IMR-90 (cell line): ENCODE data around the gene RAP1A. TPM values are rescaled to one million over a fixed set of nuclear protein-coding genes. Genes with fewer than 3 reads are reported as not detected.

Experiments
- ATAC-seq: fragments of 200-7000 bp; cut with Tn5 transposase; 2 replicates; pipeline ENCODE4 v1.9.1; 2020; ENCODE audit warnings: low read depth, mild to moderate bottlenecking, moderate library complexity
- BruUV-seq: library from RNA; stranded (reverse); fragments of 400-500 nt; replicated peaks from 2 replicates; lab custom pipeline; 2021; lab: Mats Ljungman, UMichigan
- CTCF ChIA-PET: fragments of 300-600 bp; formaldehyde crosslinking; extraction: SDS; loops from one replicate; lab custom pipeline; 2021; ENCODE audit warnings: antibody characterized with exemption; lab: Yijun Ruan, JAX
- POLR2A ChIA-PET: fragments of 300-600 bp; sonication (Branson Sonifier 250); formaldehyde crosslinking; loops from one replicate; lab custom pipeline; 2022; ENCODE audit warnings: antibody characterized with exemption; ENCODE audit not compliant: unreplicated experiment; lab: Charles Lee
- DNase-seq: peaks from one replicate; pipeline ENCODE4 v3.0.0; 2013
- H2AFZ ChIP-seq: replicated peaks from 2 replicates; pipeline ENCODE3; 2013; ENCODE audit warnings: low read length, mild to moderate bottlenecking; ENCODE audit not compliant: poor library complexity
- H2AK5ac ChIP-seq: 2 replicates; pipeline ENCODE4 v1.6.1; 2013; ENCODE audit warnings: low read depth, low read length, inconsistent platforms
- H2AK9ac ChIP-seq: replicated peaks from 2 replicates; pipeline ENCODE3; 2013; ENCODE audit warnings: mild to moderate bottlenecking, low read depth, low read length, moderate library complexity; ENCODE audit not compliant: poor library complexity
- H2BK120ac ChIP-seq: 2 replicates; pipeline ENCODE4 v1.6.1; 2013; ENCODE audit warnings: low read depth, low read length, inconsistent platforms
- H2BK15ac ChIP-seq: 3 replicates; pipeline ENCODE4 v1.6.1; 2013; ENCODE audit warnings: low read depth, low read length, inconsistent platforms
- H2BK20ac ChIP-seq: 2 replicates; pipeline ENCODE4 v1.6.1; 2013; ENCODE audit warnings: low read depth, mild to moderate bottlenecking, inconsistent platforms, low read length, moderate library complexity
- H2BK5ac ChIP-seq: 2 replicates; pipeline ENCODE4 v1.6.1; 2013; ENCODE audit warnings: mild to moderate bottlenecking, low read depth, low read length, inconsistent platforms; ENCODE audit not compliant: poor library complexity, severe bottlenecking
- H3K14ac ChIP-seq: replicated peaks from 2 replicates; pipeline ENCODE4 v1.6.1; 2013; ENCODE audit warnings: low read depth, low read length, inconsistent platforms
- H3K18ac ChIP-seq: 2 replicates; pipeline ENCODE4 v1.6.1; 2013; ENCODE audit warnings: low read depth, low read length, control low read depth
- H3K23ac ChIP-seq: 2 replicates; pipeline ENCODE4 v1.6.1; 2013; ENCODE audit warnings: low read depth, low read length, inconsistent platforms
- H3K27ac ChIP-seq: 2 replicates; pipeline ENCODE4 v1.5.1; 2013; ENCODE audit warnings: mild to moderate bottlenecking, control low read depth, low read length; ENCODE audit not compliant: insufficient read depth
- H3K27me3 ChIP-seq: 2 replicates; pipeline ENCODE4 v1.6.1; 2013; ENCODE audit warnings: low read length; ENCODE audit not compliant: control insufficient read depth, insufficient read depth
- H3K36me3 ChIP-seq: 2 replicates; pipeline ENCODE4 v1.6.1; 2013; ENCODE audit warnings: low read length, mixed read lengths; ENCODE audit not compliant: control insufficient read depth, insufficient read depth
- H3K4ac ChIP-seq: 2 replicates; pipeline ENCODE4 v1.6.1; 2013; ENCODE audit warnings: low read depth, low read length, inconsistent platforms
- H3K4me1 ChIP-seq: 2 replicates; pipeline ENCODE4 v1.6.1; 2013; ENCODE audit warnings: low read length, mixed read lengths; ENCODE audit not compliant: control insufficient read depth, insufficient read depth
- H3K4me2 ChIP-seq: 2 replicates; pipeline ENCODE4 v1.6.1; 2013; ENCODE audit warnings: low read depth, mild to moderate bottlenecking, control low read depth, low read length, moderate library complexity
- H3K4me3 ChIP-seq: 2 replicates; pipeline ENCODE4 v1.5.1; 2013; ENCODE audit warnings: low read depth, mild to moderate bottlenecking, control low read depth, low read length, moderate library complexity; ENCODE audit not compliant: insufficient read depth
- H3K56ac ChIP-seq: 2 replicates; pipeline ENCODE4 v1.6.1; 2013; ENCODE audit warnings: low read length, inconsistent platforms; ENCODE audit not compliant: insufficient read depth; ENCODE audit errors: extremely low read depth
- H3K79me1 ChIP-seq, 2 experiments: 2 replicates each; pipeline ENCODE4 v1.6.1; 2013; ENCODE audit warnings: low read length in 2 of 2, inconsistent platforms in 1 of 2, low read depth in 1 of 2
- H3K9ac ChIP-seq: 2 replicates; pipeline ENCODE4 v1.6.1; 2013; ENCODE audit warnings: low read depth, low read length, control low read depth
- H3K9me1 ChIP-seq: 2 replicates; pipeline ENCODE4 v1.6.1; 2013; ENCODE audit warnings: low read length, inconsistent platforms; ENCODE audit not compliant: insufficient read depth
- H3K9me3 ChIP-seq: 2 replicates; pipeline ENCODE4 v1.6.1; 2013; ENCODE audit warnings: low read length; ENCODE audit not compliant: control insufficient read depth, insufficient read depth
- H4K20me1 ChIP-seq: 2 replicates; pipeline ENCODE4 v1.6.1; 2013; ENCODE audit warnings: low read length, inconsistent platforms; ENCODE audit not compliant: insufficient read depth
- H4K5ac ChIP-seq: 2 replicates; pipeline ENCODE4 v1.6.1; 2013; ENCODE audit warnings: mild to moderate bottlenecking, low read depth, low read length, control low read depth
- H4K8ac ChIP-seq, 2 experiments: 2 replicates each; pipeline ENCODE4 v1.6.1; 2013; ENCODE audit warnings: low read depth in 2 of 2, low read length in 2 of 2, control low read depth in 1 of 2, inconsistent platforms in 1 of 2
- H4K91ac ChIP-seq: 2 replicates; pipeline ENCODE4 v1.6.1; 2013; ENCODE audit warnings: low read depth, low read length, inconsistent platforms; ENCODE audit not compliant: insufficient read depth
- BHLHE40 ChIP-seq: fragments of 150-350 bp; IDR thresholded peaks from 2 replicates; pipeline ENCODE4 v1.6.1; 2016; ENCODE audit warnings: mild to moderate bottlenecking, low read depth, low read length
- CEBPB ChIP-seq: IDR thresholded peaks from 2 replicates; pipeline ENCODE4 v1.6.1; 2012; ENCODE audit warnings: low read depth, low read length, improper control_type of control experiment
- CHD1 ChIP-seq: IDR thresholded peaks from 2 replicates; pipeline ENCODE4 v1.6.1; 2012; ENCODE audit warnings: low read depth, low read length, improper control_type of control experiment
- FOS ChIP-seq: fragments of 150-350 bp; IDR thresholded peaks from 2 replicates; pipeline ENCODE4 v1.6.1; 2016; ENCODE audit warnings: low read depth, low read length
- MAFK ChIP-seq: IDR thresholded peaks from 2 replicates; pipeline ENCODE4 v1.6.1; 2012; ENCODE audit warnings: low read depth, low read length, improper control_type of control experiment
- MAZ ChIP-seq: IDR thresholded peaks from 2 replicates; pipeline ENCODE4 v1.6.1; 2012; ENCODE audit warnings: low read depth, mild to moderate bottlenecking, low read length, improper control_type of control experiment, moderate library complexity, borderline replicate concordance
- MXI1 ChIP-seq: IDR thresholded peaks from 2 replicates; pipeline ENCODE4 v1.6.1; 2012; ENCODE audit warnings: low read depth, mild to moderate bottlenecking, low read length, moderate library complexity, borderline replicate concordance
- NFE2L2 ChIP-seq: fragments of 150-350 bp; IDR thresholded peaks from 2 replicates; pipeline ENCODE4 v1.6.1; 2016; ENCODE audit warnings: low read depth, mild to moderate bottlenecking, low read length
- POLR2A ChIP-seq: IDR thresholded peaks from 2 replicates; pipeline ENCODE4 v1.6.1; 2012; ENCODE audit warnings: mild to moderate bottlenecking, low read depth, low read length
- RAD21 ChIP-seq: IDR thresholded peaks from 2 replicates; pipeline ENCODE4 v1.6.1; 2012; ENCODE audit warnings: low read length, improper control_type of control experiment
- RCOR1 ChIP-seq: IDR thresholded peaks from 2 replicates; pipeline ENCODE4 v1.6.1; 2012; ENCODE audit warnings: mild to moderate bottlenecking, low read length, improper control_type of control experiment; ENCODE audit not compliant: insufficient replicate concordance
- RFX5 ChIP-seq: IDR thresholded peaks from 2 replicates; pipeline ENCODE4 v1.8.0; 2012; ENCODE audit warnings: low read depth, mild to moderate bottlenecking, low read length, moderate library complexity
- SMC3 ChIP-seq: fragments of 150-350 bp; IDR thresholded peaks from 2 replicates; pipeline ENCODE4 v1.6.1; 2016; ENCODE audit warnings: low read depth, mild to moderate bottlenecking, antibody characterized with exemption, low read length, moderate library complexity
- WGBS, 2 experiments: methylation state at CpG; one replicate each; pipeline versions ENCODE4 v1.1.5 to v1.1.7; 2013; ENCODE audit warnings: missing lambda C conversion rate in 2 of 2; ENCODE audit not compliant: insufficient read length in 1 of 2; ENCODE audit errors: extremely low coverage in 2 of 2; 5-methylcytosine and 5-hydroxymethylcytosine counted together
- dilution Hi-C: fragments of 300-500 bp; cut with HindIII; formaldehyde crosslinking; loops from one replicate; pipeline ENCODE4 v1.14.3; 2018; ENCODE audit warnings: low sequenced_read_pairs; ENCODE audit not compliant: unreplicated experiment
- in situ Hi-C: fragments of 300-500 bp; cut with MboI; formaldehyde crosslinking; loops from 3 replicates; pipeline ENCODE4 v1.14.3; 2019; ENCODE audit warnings: low sequenced_read_pairs, inconsistent platforms, mixed read lengths
- intact Hi-C: fragments of 100-400 bp; cut with micrococcal nuclease; formaldehyde crosslinking; loops from 2 replicates; pipeline ENCODE4 v1.10.0; 2022
- polyA plus RNA-seq, 3 experiments: library from polyadenylated mRNA; depleted of rRNA; stranded (reverse); fragments of >200 nt; gene quantifications; 2 replicates each; pipeline ENCODE4 v1.2.3, GENCODE V29; 2012; ENCODE audit warnings: low replicate concordance in 1 of 3
- total RNA-seq: library from RNA; depleted of rRNA; stranded (reverse); fragments of >200 nt; gene quantifications from 2 replicates; pipeline ENCODE4 v1.2.3, GENCODE V29; 2012
- TF ChIP-seq, protein P1 (sequence below): fragments of 150-350 bp; IDR thresholded peaks from 2 replicates; pipeline ENCODE4 v1.6.1; 2017; ENCODE audit warnings: mild to moderate bottlenecking, antibody characterized with exemption, low read length, low read depth
- TF ChIP-seq, protein P2 (sequence below): conservative IDR thresholded peaks from 2 replicates; pipeline ENCODE4 v1.5.1; 2012; ENCODE audit warnings: mild to moderate bottlenecking, low read depth, low read length, improper control_type of control experiment
- TF ChIP-seq, protein P3 (sequence below): fragments of 150-350 bp; IDR thresholded peaks from 2 replicates; pipeline ENCODE4 v1.6.1; 2016; ENCODE audit warnings: low read depth, mild to moderate bottlenecking, low read length, moderate library complexity, borderline replicate concordance

RAP1A gene
- total and polyA plus RNA-seq, 2 of the 4 experiments (the other 2 are of a cell fraction), result 18.1 to 43.6 TPM

DNA sequence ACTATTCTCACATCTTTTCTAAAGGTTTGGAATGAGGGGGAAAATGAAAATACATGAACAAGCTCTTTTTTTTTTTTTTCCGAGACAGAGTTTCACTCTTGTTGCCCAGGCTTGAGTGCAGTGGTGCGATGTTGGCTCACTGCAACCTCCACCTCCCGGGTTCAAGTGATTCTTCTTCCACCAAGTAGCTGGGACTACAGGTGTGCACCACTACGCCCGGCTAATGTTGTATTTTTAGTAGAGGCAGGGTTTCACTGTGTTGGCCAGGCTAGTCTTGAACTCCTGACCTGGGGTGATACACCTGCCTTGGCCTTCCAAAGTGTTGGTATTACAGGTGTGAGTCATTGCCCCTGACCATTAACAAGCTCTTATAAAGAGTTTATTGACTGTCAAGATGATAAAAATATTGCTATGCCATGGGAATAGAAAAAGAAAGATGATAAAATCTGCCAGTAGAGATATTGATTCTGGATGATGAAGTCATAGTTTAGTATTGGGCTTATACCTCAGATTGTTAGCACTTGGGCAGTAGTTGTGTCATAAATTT lies 83.0 kb downstream of the RAP1A start:
- Histone ChIP-seq H2BK5ac (no peak overlapping the region), H2BK15ac (no peak overlapping the region), H4K8ac (no peak overlapping the region), H2BK120ac (no peak overlapping the region), H2AK9ac (no peak overlapping the region), H3K27me3 (no peaks in the 10 kb centered on the region), H3K4me3 (no peak overlapping the region), H3K79me1 (peaks cover 0 to 18% of the 10 kb centered on the region in 2 experiments; a peak in 2 of 4 replicates), H2BK20ac (no peak overlapping the region), H4K5ac (no peak overlapping the region), H3K4me1 (peaks cover 4% of the 10 kb centered on the region), H3K9me3 (no peaks in the 10 kb centered on the region), H3K9ac (no peak overlapping the region), H2AK5ac (no peak overlapping the region), H3K4ac (no peak overlapping the region), H3K23ac (no peak overlapping the region), H3K56ac (no peak overlapping the region), H3K27ac (no peak overlapping the region), H3K36me3 (peaks cover 18% of the 10 kb centered on the region), H4K20me1 (no peaks in the 10 kb centered on the region), H4K91ac (no peak overlapping the region), H3K4me2 (no peak overlapping the region), H3K14ac (no peak overlapping the region), H2AFZ (no peak overlapping the region), H3K18ac (no peak overlapping the region), H3K9me1 (peaks cover 2% of the 10 kb centered on the region; the same call in 1 of the 2 replicates)
- no CpG with 5 or more reads among the region's 5 CpGs for WGBS, 2 experiments
- BruUV-seq, result no TSS peak
- CTCF ChIA-PET, result interaction anchor here (1.0 to 1.6 kb wide), 2 partner anchors 12 kb away, joined by 3 to 4 read pairs; no protein-coding TSS in a partner anchor
- TF ChIP-seq, protein P1, sequence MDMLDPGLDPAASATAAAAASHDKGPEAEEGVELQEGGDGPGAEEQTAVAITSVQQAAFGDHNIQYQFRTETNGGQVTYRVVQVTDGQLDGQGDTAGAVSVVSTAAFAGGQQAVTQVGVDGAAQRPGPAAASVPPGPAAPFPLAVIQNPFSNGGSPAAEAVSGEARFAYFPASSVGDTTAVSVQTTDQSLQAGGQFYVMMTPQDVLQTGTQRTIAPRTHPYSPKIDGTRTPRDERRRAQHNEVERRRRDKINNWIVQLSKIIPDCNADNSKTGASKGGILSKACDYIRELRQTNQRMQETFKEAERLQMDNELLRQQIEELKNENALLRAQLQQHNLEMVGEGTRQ, result no peak
- no peak for TF ChIP-seq BHLHE40
- TF ChIP-seq CEBPB, result no peak
- TF ChIP-seq, protein P2, sequence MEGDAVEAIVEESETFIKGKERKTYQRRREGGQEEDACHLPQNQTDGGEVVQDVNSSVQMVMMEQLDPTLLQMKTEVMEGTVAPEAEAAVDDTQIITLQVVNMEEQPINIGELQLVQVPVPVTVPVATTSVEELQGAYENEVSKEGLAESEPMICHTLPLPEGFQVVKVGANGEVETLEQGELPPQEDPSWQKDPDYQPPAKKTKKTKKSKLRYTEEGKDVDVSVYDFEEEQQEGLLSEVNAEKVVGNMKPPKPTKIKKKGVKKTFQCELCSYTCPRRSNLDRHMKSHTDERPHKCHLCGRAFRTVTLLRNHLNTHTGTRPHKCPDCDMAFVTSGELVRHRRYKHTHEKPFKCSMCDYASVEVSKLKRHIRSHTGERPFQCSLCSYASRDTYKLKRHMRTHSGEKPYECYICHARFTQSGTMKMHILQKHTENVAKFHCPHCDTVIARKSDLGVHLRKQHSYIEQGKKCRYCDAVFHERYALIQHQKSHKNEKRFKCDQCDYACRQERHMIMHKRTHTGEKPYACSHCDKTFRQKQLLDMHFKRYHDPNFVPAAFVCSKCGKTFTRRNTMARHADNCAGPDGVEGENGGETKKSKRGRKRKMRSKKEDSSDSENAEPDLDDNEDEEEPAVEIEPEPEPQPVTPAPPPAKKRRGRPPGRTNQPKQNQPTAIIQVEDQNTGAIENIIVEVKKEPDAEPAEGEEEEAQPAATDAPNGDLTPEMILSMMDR, result no peak
- TF ChIP-seq FOS, result no peak
- TF ChIP-seq RAD21, result no peak
- no peak for TF ChIP-seq NFE2L2
- no peak for TF ChIP-seq RFX5
- TF ChIP-seq SMC3, result no peak
- TF ChIP-seq POLR2A, result no peak
- no peak for TF ChIP-seq MAFK
- no peak for TF ChIP-seq MXI1
- TF ChIP-seq, protein P3, sequence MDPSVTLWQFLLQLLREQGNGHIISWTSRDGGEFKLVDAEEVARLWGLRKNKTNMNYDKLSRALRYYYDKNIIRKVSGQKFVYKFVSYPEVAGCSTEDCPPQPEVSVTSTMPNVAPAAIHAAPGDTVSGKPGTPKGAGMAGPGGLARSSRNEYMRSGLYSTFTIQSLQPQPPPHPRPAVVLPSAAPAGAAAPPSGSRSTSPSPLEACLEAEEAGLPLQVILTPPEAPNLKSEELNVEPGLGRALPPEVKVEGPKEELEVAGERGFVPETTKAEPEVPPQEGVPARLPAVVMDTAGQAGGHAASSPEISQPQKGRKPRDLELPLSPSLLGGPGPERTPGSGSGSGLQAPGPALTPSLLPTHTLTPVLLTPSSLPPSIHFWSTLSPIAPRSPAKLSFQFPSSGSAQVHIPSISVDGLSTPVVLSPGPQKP, result no peak
- no peak for TF ChIP-seq RCOR1
- no peak for TF ChIP-seq CHD1
- TF ChIP-seq MAZ, result no peak
- DNase-seq (no peak), ATAC-seq (no peak)
- POLR2A ChIA-PET, result no interaction called here
- in situ Hi-C loops (no loop called here), intact Hi-C loops (no loop called here), dilution Hi-C loops (no loop called here)
